B cell (primary cell): ENCODE results near the gene ZNF35. TPM values are rescaled to one million over a fixed set of nuclear protein-coding genes. Genes with fewer than 3 reads are reported as not detected.

Experiments used
- ATAC-seq: fragments of 200-7000 bp; cut with Tn5 transposase; one replicate; pipeline ENCODE4 v1.10.0; 2021; ENCODE audit warnings: low read depth, mild to moderate bottlenecking, moderate number of reproducible peaks, moderate library complexity
- CTCF ChIA-PET: fragments of 350-600 bp; sonication (Branson Sonifier 250); formaldehyde crosslinking; loops from one replicate; lab custom pipeline; 2021; ENCODE audit warnings: antibody characterized with exemption, inconsistent platforms; lab: Charles Lee
- POLR2A ChIA-PET: fragments of 350-600 bp; sonication (Branson Sonifier 250); formaldehyde crosslinking; loops from one replicate; lab custom pipeline; 2021; ENCODE audit warnings: antibody characterized with exemption; lab: Charles Lee
- DNase-seq: peaks from one replicate; pipeline ENCODE4 v3.0.0; 2013
- H2AFZ ChIP-seq: 2 replicates; pipeline ENCODE4 v1.6.1; 2012; ENCODE audit warnings: mild to moderate bottlenecking, low read depth, low read length; ENCODE audit not compliant: insufficient read depth, poor library complexity, severe bottlenecking
- H3K27ac ChIP-seq, 2 donors: 1 replicate in 1 of 2; 2 replicates in 1 of 2; pipeline ENCODE4 v1.5.1; 2012 to 2013; ENCODE audit warnings: low read length in 2 of 2, mild to moderate bottlenecking in 2 of 2, moderate library complexity in 1 of 2
- H3K27me3 ChIP-seq, 4 experiments: fragments of 200-600 bp in 1 of 4; sonication (generic) in 1 of 4; replicated peaks in 1 of 4; 1 replicate in 2 of 4; 2 replicates in 2 of 4; pipeline versions ENCODE4 v1.6.1 to v1.7.0; 2013 to 2016; ENCODE audit warnings: low read length in 3 of 4, mild to moderate bottlenecking in 2 of 4, mixed read lengths in 1 of 4, moderate library complexity in 1 of 4; ENCODE audit not compliant: insufficient read depth in 4 of 4, control insufficient read depth in 3 of 4; ENCODE audit errors: control extremely low read depth in 1 of 4
- H3K36me3 ChIP-seq, 2 experiments: replicated peaks in 1 of 2; 1 replicate in 1 of 2; 2 replicates in 1 of 2; pipeline versions ENCODE4 v1.6.1 to v1.7.1; 2013; ENCODE audit warnings: low read length in 1 of 2; ENCODE audit not compliant: insufficient read depth in 2 of 2, control insufficient read depth in 1 of 2; ENCODE audit errors: control extremely low read depth in 1 of 2, extremely low read depth in 1 of 2
- H3K4me1 ChIP-seq, 2 donors: fragments of 200-600 bp in 1 of 2; sonication (generic) in 1 of 2; 1 replicate in 1 of 2; 2 replicates in 1 of 2; pipeline versions ENCODE4 v1.5.1 to v1.6.1; 2013 to 2017; ENCODE audit warnings: low read length in 2 of 2; ENCODE audit not compliant: control insufficient read depth in 2 of 2, insufficient read depth in 2 of 2
- H3K4me2 ChIP-seq: replicated peaks from 2 replicates; pipeline ENCODE3; 2012; ENCODE audit warnings: mild to moderate bottlenecking, low read depth, low read length; ENCODE audit not compliant: poor library complexity, severe bottlenecking
- H3K4me3 ChIP-seq, 5 experiments: fragments of 200-600 bp in 1 of 5; sonication (generic) in 1 of 5; 1 replicate in 3 of 5; 2 replicates in 2 of 5; pipeline versions ENCODE4 v1.5.1 to v1.7.0; 2011 to 2016; ENCODE audit warnings: low read length in 4 of 5, mild to moderate bottlenecking in 4 of 5, low read depth in 2 of 5, control low read depth in 1 of 5, moderate library complexity in 1 of 5; ENCODE audit not compliant: insufficient read depth in 1 of 5; ENCODE audit errors: control extremely low read depth in 1 of 5, extremely low read depth in 1 of 5
- H3K79me2 ChIP-seq: fragments of 200-600 bp; sonication (generic); one replicate; pipeline ENCODE4 v1.6.0; 2016; ENCODE audit warnings: low read length; ENCODE audit not compliant: control insufficient read depth, insufficient read depth
- H3K9ac ChIP-seq: fragments of 200-600 bp; sonication (generic); 2 replicates; pipeline ENCODE4 v1.6.1; 2017; ENCODE audit warnings: mild to moderate bottlenecking, low read length, moderate library complexity
- H3K9me3 ChIP-seq, 3 donors: one replicate each; pipeline versions ENCODE4 v1.6.1 to v1.7.1; 2013; ENCODE audit warnings: low read length in 2 of 3; ENCODE audit not compliant: control insufficient read depth in 2 of 3, insufficient read depth in 1 of 3; ENCODE audit errors: control extremely low read depth in 1 of 3
- H4K20me1 ChIP-seq: 2 replicates; pipeline ENCODE4 v1.6.0; 2012; ENCODE audit warnings: mild to moderate bottlenecking, low read length; ENCODE audit not compliant: insufficient read depth, control insufficient read depth, poor library complexity, severe bottlenecking
- H3K27ac Mint-ChIP-seq: one replicate; pipeline ENCODE4 v1.8.0; 2021; ENCODE audit warnings: mixed read lengths
- H3K27me3 Mint-ChIP-seq: one replicate; pipeline ENCODE4 v1.8.0; 2021; ENCODE audit warnings: mixed read lengths
- H3K4me1 Mint-ChIP-seq: one replicate; pipeline ENCODE4 v1.8.0; 2021; ENCODE audit warnings: mixed read lengths
- H3K4me3 Mint-ChIP-seq: one replicate; pipeline ENCODE4 v1.8.0; 2021; ENCODE audit warnings: mixed read lengths
- H3K9me3 Mint-ChIP-seq: one replicate; pipeline ENCODE4 v1.8.0; 2022; ENCODE audit warnings: mixed read lengths; ENCODE audit not compliant: insufficient read depth
- CTCF ChIP-seq: fragments of 200-600 bp; IDR thresholded peaks from one replicate; pipeline ENCODE4 v1.8.0; 2022; ENCODE audit warnings: antibody characterized with exemption, mild to moderate bottlenecking
- EZH2 ChIP-seq: IDR thresholded peaks from 2 replicates; pipeline ENCODE4 v1.6.1; 2012; ENCODE audit warnings: borderline replicate concordance, low read depth, mild to moderate bottlenecking, moderate library complexity, low read length; ENCODE audit not compliant: insufficient read depth, poor library complexity, severe bottlenecking
- WGBS: methylation state at CpG from one replicate; pipeline ENCODE4 v1.1.5; 2013; ENCODE audit warnings: missing lambda C conversion rate; ENCODE audit not compliant: insufficient coverage; 5-methylcytosine and 5-hydroxymethylcytosine counted together
- intact Hi-C: fragments of 100-400 bp; cut with micrococcal nuclease; formaldehyde crosslinking; loops from one replicate; pipeline ENCODE4 v1.10.0; 2022
- polyA plus RNA-seq: library from polyadenylated mRNA; depleted of rRNA; stranded (reverse); fragments of >200 nt; gene quantifications from 2 replicates; pipeline ENCODE4 v1.2.3, GENCODE V29; 2012
- total RNA-seq, 2 donors: library from RNA; stranded (reverse); fragments of 120-200 nt in 1 of 2; gene quantifications; 1 replicate in 1 of 2; 2 replicates in 1 of 2; pipeline versions ENCODE4 v1.2.3 to v1.2.4, GENCODE V29; 2013 to 2022

Gene ZNF35
- total and polyA plus RNA-seq, 2 donors (not counting 1 experiment from before 2014, with no cell fraction given), result 1.4 to 12.1 TPM

GRCh38 chr3:44612678-44613077 lies 35.9 kb upstream of the ZNF35 start:
- Histone ChIP-seq H3K9me3 (peaks cover 0 to 3% (median 0%) of the 10 kb centered on the region in 3 donors), H3K27ac (no peak overlapping the region), H3K4me2 (no peak overlapping the region), H4K20me1 (no peaks in the 10 kb centered on the region), H3K4me3 (no peak overlapping the region), H3K4me1 (no peaks in the 10 kb centered on the region), H3K36me3 (no peaks in the 10 kb centered on the region), H3K9ac (no peak overlapping the region), H2AFZ (no peak overlapping the region), H3K79me2 (no peaks in the 10 kb centered on the region), H3K27me3 (no peaks in the 10 kb centered on the region)
- ChIA-PET POLR2A (interaction anchor here (0.7 kb wide), 1 partner anchor 100 kb away, joined by 3 read pairs; the partner anchor contains the start of gene ZNF502), CTCF (no interaction called here)
- Mint-ChIP-seq H3K4me3 (no peak overlapping the region), H3K9me3 (peaks cover 2% of the 10 kb centered on the region), H3K27me3 (no peaks in the 10 kb centered on the region), H3K27ac (no peak overlapping the region), H3K4me1 (no peaks in the 10 kb centered on the region)
- no peak for DNase-seq
- intact Hi-C loops, result no loop called here
- no peak for ATAC-seq
- TF ChIP-seq CTCF (no peak), EZH2 (no peak)

GRCh38 chr3:44624749-44625480 lies 23.6 kb upstream of the ZNF35 start, which contains the start of gene ZNF197:
Gene ZNF197 (plus strand): TSS chr3:44625036. CDS start chr3:44629155, 4,119 bp downstream.
- Histone ChIP-seq H3K79me2 (peaks cover 35% of the 10 kb centered on the region), H3K4me2 (peak within 1 kb of the TSS; percentile 82), H3K27me3 (no peaks in the 10 kb centered on the region), H3K9me3 (no peaks in the 10 kb centered on the region), H2AFZ (peak within 1 kb of the TSS; percentile 89), H3K9ac (peak within 1 kb of the TSS; percentile 77), H3K27ac (peak within 1 kb of the TSS; percentile 51 to 73), H4K20me1 (peaks cover 13% of the 10 kb centered on the region), H3K4me3 (peak within 1 kb of the TSS; percentile 70 to 93 (median 80)), H3K36me3 (peaks cover 0 to 10% of the 10 kb centered on the region in 2 experiments), H3K4me1 (peaks cover 13 to 16% of the 10 kb centered on the region in 2 donors)
- WGBS, result 0% methylated on average over 44 of the region's 47 CpGs
- intact Hi-C loops, result loop anchor here (1.0 to 5.0 kb wide), 4 partner anchors 23 to 136 kb away; partner anchors contain the start of genes KIAA1143, KIF15 and ZNF35
- ATAC-seq, result peak; percentile 88
- TF ChIP-seq CTCF (no peak), EZH2 (no peak)
- H3K4me3 Mint-ChIP-seq, result peak within 1 kb of the TSS; percentile 92
- CTCF ChIA-PET, result no interaction called here
- POLR2A ChIA-PET, result interaction anchor here (0.8 to 1.1 kb wide), 3 partner anchors 24 to 137 kb away, joined by 4 to 6 read pairs (median 4); partner anchors contain the start of genes KIAA1143, KIF15 and ZNF35
- no peaks in the 10 kb centered on the region for H3K9me3 Mint-ChIP-seq
- DNase-seq, result peak; percentile 64
- peaks cover 27% of the 10 kb centered on the region for H3K4me1 Mint-ChIP-seq
- peak within 1 kb of the TSS; percentile 80 for H3K27ac Mint-ChIP-seq
- no peaks in the 10 kb centered on the region for H3K27me3 Mint-ChIP-seq
